Smooth muscle cell of the brain vasculature (primary cell): ENCODE data around the gene CCDC142.
"Not testable (repeated sequence)": the region's sequence is repeated elsewhere in the genome, so short reads cannot be mapped to it uniquely, and the experiment has no call there.

Source experiments
- DNase-seq: peaks from one replicate; pipeline ENCODE4 v3.0.0-alpha.2; 2012; ENCODE audit warnings: low read depth, low spot score

The CCDC142 gene

GRCh38 chr2:74471332-74472065 lies 11.3 kb downstream of the CCDC142 start:
- no peak for DNase-seq

- DNase-seq = not testable (repeated sequence)
Measured at GRCh38 chr2:74470742-74471141, 12.1 kb downstream of the CCDC142 start.

GRCh38 chr2:74464406-74464805 lies 18.4 kb downstream of the CCDC142 start:
- DNase-seq = no peak

- DNase-seq = no peak
Measured at GRCh38 chr2:74462786-74463105, 20.1 kb downstream of the CCDC142 start.

GRCh38 chr2:74462054-74462785 lies 20.6 kb downstream of the CCDC142 start:
- no peak for DNase-seq

GRCh38 chr2:74461187-74462053 lies 21.4 kb downstream of the CCDC142 start:
- no peak for DNase-seq

GRCh38 chr2:74460187-74460586 lies 22.6 kb downstream of the CCDC142 start:
- not testable (repeated sequence) for DNase-seq

GRCh38 chr2:74459503-74460118 lies 23.2 kb downstream of the CCDC142 start:
- DNase-seq = not testable (repeated sequence)

- no peak for DNase-seq
Measured at GRCh38 chr2:74458938-74459363, 23.8 kb downstream of the CCDC142 start.

GRCh38 chr2:74458132-74458937 lies 24.5 kb downstream of the CCDC142 start, which contains the start of gene WBP1:
Gene WBP1, plus strand, starts transcription at chr2:74458438. Its CDS starts 165 bp downstream, at chr2:74458603.
- DNase-seq = peak; percentile 100

- DNase-seq = no peak
Measured at GRCh38 chr2:74457549-74458131, 25.2 kb downstream of the CCDC142 start.

GRCh38 chr2:74457129-74457548 lies 25.7 kb downstream of the CCDC142 start:
- DNase-seq = no peak

GRCh38 chr2:74454654-74455511 lies 27.9 kb downstream of the CCDC142 start, which contains the start of gene INO80B:
Gene INO80B, plus strand, starts transcription at chr2:74455087. Its CDS starts 30 bp downstream, at chr2:74455117.
- DNase-seq = peak; percentile 97

- no peak for DNase-seq
Measured at GRCh38 chr2:74450570-74451190, 32.1 kb downstream of the CCDC142 start.

- DNase-seq = no peak
Measured at GRCh38 chr2:74448771-74449170, 34.0 kb downstream of the CCDC142 start.

GRCh38 chr2:74447230-74447999 lies 35.4 kb downstream of the CCDC142 start:
- no peak for DNase-seq

GRCh38 chr2:74444498-74445318 lies 38.1 kb downstream of the CCDC142 start:
- DNase-seq = no peak
